T-helper 2 cell treated with Interferon-gamma antibody and Interleukin-4, amounts not matched to agents 100 ng/mL and 5 ng/mL, for 36 hours (primary cell): ENCODE results near the gene MAST4. TPM values are rescaled to one million over a fixed set of nuclear protein-coding genes. Genes with fewer than 3 reads are reported as not detected.

Experiments used
- intact Hi-C: fragments of 100-400 bp; cut with micrococcal nuclease; formaldehyde crosslinking; loops from one replicate; pipeline ENCODE4 v1.15.1; 2023
- total RNA-seq: library from RNA; stranded (reverse); gene quantifications from 2 replicates; pipeline ENCODE4 v1.2.3, GENCODE V29; 2022

The MAST4 gene
- total RNA-seq, result 14.0 and 14.3 TPM in 2 replicates

- intact Hi-C loops, result no loop called here
Measured at GRCh38 chr5:66595756-66596635, at the start of gene MAST4. TSS of gene MAST4 (plus strand) at chr5:66596393. CDS start at chr5:66596656, 263 bp downstream.

- intact Hi-C loops, result no loop called here
Measured at GRCh38 chr5:66546541-66546940, 49.7 kb upstream of the MAST4 start.

GRCh38 chr5:66551338-66551737, 44.9 kb upstream of the MAST4 start:
- intact Hi-C loops, result no loop called here

- intact Hi-C loops, result no loop called here
Measured at GRCh38 chr5:66551945-66552344, 44.2 kb upstream of the MAST4 start.

- intact Hi-C loops, result no loop called here
Measured at GRCh38 chr5:66553368-66553912, 42.8 kb upstream of the MAST4 start.

GRCh38 chr5:66553916-66554575, 42.1 kb upstream of the MAST4 start:
- intact Hi-C loops, result no loop called here

- intact Hi-C loops, result no loop called here
Measured at GRCh38 chr5:66554884-66555283, 41.3 kb upstream of the MAST4 start.

GRCh38 chr5:66558560-66558959, 37.6 kb upstream of the MAST4 start:
- intact Hi-C loops, result no loop called here

GRCh38 chr5:66560371-66560770, 35.8 kb upstream of the MAST4 start:
- intact Hi-C loops, result no loop called here

GRCh38 chr5:66561256-66561990, 34.8 kb upstream of the MAST4 start:
- intact Hi-C loops, result no loop called here

GRCh38 chr5:66565878-66566277, 30.3 kb upstream of the MAST4 start:
- intact Hi-C loops, result no loop called here

- intact Hi-C loops, result no loop called here
Measured at GRCh38 chr5:66567474-66567873, 28.7 kb upstream of the MAST4 start.

- intact Hi-C loops, result no loop called here
Measured at GRCh38 chr5:66570201-66570600, 26.0 kb upstream of the MAST4 start.

GRCh38 chr5:66573733-66574132, 22.5 kb upstream of the MAST4 start:
- intact Hi-C loops, result no loop called here

GRCh38 chr5:66582499-66583165, 13.6 kb upstream of the MAST4 start:
- intact Hi-C loops, result no loop called here

- intact Hi-C loops, result no loop called here
Measured at GRCh38 chr5:66585291-66585690, 10.9 kb upstream of the MAST4 start.

GRCh38 chr5:66587771-66588170, 8.4 kb upstream of the MAST4 start:
- intact Hi-C loops, result no loop called here

- intact Hi-C loops, result no loop called here
Measured at GRCh38 chr5:66596636-66597182, 516 bp downstream of the MAST4 start.

GRCh38 chr5:66597183-66597757, 1.1 kb downstream of the MAST4 start:
- intact Hi-C loops, result no loop called here

GRCh38 chr5:66602621-66603020, 6.4 kb downstream of the MAST4 start:
- intact Hi-C loops, result no loop called here
